Spleen (tissue), 11 donors: Measurements from ENCODE around the gene DNAH17. TPM values are rescaled to one million over a fixed set of nuclear protein-coding genes. Genes with fewer than 3 reads are reported as not detected.

ENCODE experiments used
- DNase-seq: peaks from one replicate; pipeline ENCODE4 v3.0.0-alpha.2; 2020
- H3K27ac ChIP-seq, 8 donors: fragments of 200-600 bp; sonication (generic) in 7 of 8; 1 replicate in 4 of 8; 2 replicates in 4 of 8; pipeline versions ENCODE4 v1.5.0 to v1.8.0; 2016 to 2021; ENCODE audit warnings: inconsistent platforms in 4 of 8, mild to moderate bottlenecking in 4 of 8, moderate library complexity in 1 of 8
- H3K27me3 ChIP-seq, 7 donors: fragments of 200-600 bp; sonication (generic) in 6 of 7; replicated peaks in 1 of 7; 1 replicate in 4 of 7; 2 replicates in 3 of 7; pipeline versions ENCODE4 v1.5.0 to v1.8.0; 2016 to 2021; ENCODE audit warnings: inconsistent platforms in 3 of 7, mild to moderate bottlenecking in 1 of 7
- H3K36me3 ChIP-seq, 6 donors: fragments of 200-600 bp; sonication (generic) in 5 of 6; 1 replicate in 4 of 6; 2 replicates in 2 of 6; pipeline versions ENCODE4 v1.5.0 to v1.8.0; 2016 to 2021; ENCODE audit warnings: inconsistent platforms in 2 of 6
- H3K4me1 ChIP-seq, 6 donors: fragments of 200-600 bp; sonication (generic) in 5 of 6; 1 replicate in 3 of 6; 2 replicates in 3 of 6; pipeline versions ENCODE4 v1.5.0 to v1.8.0; 2016 to 2021; ENCODE audit warnings: inconsistent platforms in 3 of 6
- H3K4me3 ChIP-seq, 8 donors: fragments of 200-600 bp; sonication (generic) in 7 of 8; 1 replicate in 4 of 8; 2 replicates in 4 of 8; pipeline versions ENCODE4 v1.5.0 to v1.8.0; 2016 to 2021; ENCODE audit warnings: inconsistent platforms in 4 of 8, mild to moderate bottlenecking in 4 of 8, moderate library complexity in 2 of 8
- H3K9me3 ChIP-seq, 8 donors: fragments of 200-600 bp; sonication (generic) in 7 of 8; 1 replicate in 4 of 8; 2 replicates in 4 of 8; pipeline versions ENCODE4 v1.5.0 to v1.8.0; 2016 to 2021; ENCODE audit warnings: inconsistent platforms in 4 of 8
- CTCF ChIP-seq, 11 experiments: fragments of 200-600 bp in 7 of 11; fragments of 450-650 bp in 4 of 11; sonication (generic) in 4 of 11; IDR thresholded peaks in 8 of 11; conservative IDR thresholded peaks in 3 of 11; 1 replicate in 7 of 11; 2 replicates in 4 of 11; pipeline versions ENCODE4 v1.4.0 to v1.8.0; 2016 to 2021; ENCODE audit warnings: antibody characterized with exemption in 11 of 11, inconsistent platforms in 4 of 11, mild to moderate bottlenecking in 1 of 11
- POLR2A ChIP-seq, 3 donors: fragments of 450-650 bp; IDR thresholded peaks; one replicate each; pipeline ENCODE4 v1.5.1; 2017; ENCODE audit warnings: antibody characterized with exemption in 3 of 3, mild to moderate bottlenecking in 1 of 3
- POLR2AphosphoS5 ChIP-seq, 3 donors: sonication (generic); formaldehyde crosslinking; IDR thresholded peaks; one replicate each; pipeline ENCODE4 v1.5.1; 2017; ENCODE audit warnings: antibody characterized with exemption in 3 of 3
- WGBS, 5 donors: extraction: QIAGEN DNeasy Blood & Tissue Kit in 3 of 5; methylation state at CpG; one replicate each; pipeline versions ENCODE4 v1.1.5 to v1.1.7; 2013 to 2018; 5-methylcytosine and 5-hydroxymethylcytosine counted together
- intact Hi-C: fragments of 100-400 bp; cut with DNase I; formaldehyde crosslinking; loops from one replicate; pipeline ENCODE4 v1.15.0; 2023; ENCODE audit warnings: low total_unique reads
- polyA plus RNA-seq, 3 donors: library from polyadenylated mRNA; stranded (reverse); fragments of 200-250 nt; gene quantifications; one replicate each; pipeline ENCODE4 v1.2.1, GENCODE V29; 2013
- total RNA-seq, 7 donors: library from RNA; depleted of rRNA in 3 of 7; stranded (reverse); fragments of >200 nt in 3 of 7; fragmentation: NEBNext Ultra II Directional in 4 of 7; extraction: Animal tissue kit (Norgen Biotek cat#: 25700) in 4 of 7; gene quantifications; one replicate each; pipeline versions ENCODE4 v1.1.0 to v1.2.1, GENCODE V29; 2016 to 2021
- donor health status: healthy with polysubstance abuse.
- donor health status: DM: no; HTN: no; CAD: no; lungs with moderate emphysema.
- donor health status: DM: no; HTN: no; CAD: no.
- donor health status: Bipolar disorder and iron deficiency.
- donor health status: healthy.
- donor health status: DM: no; HTN: no; CAD: no.
- donor health status: DM: yes; HTN: yes; CAD: no.

The DNAH17 gene
- total and polyA plus RNA-seq, 10 donors = 0.06 to 1.0 (median 0.72) TPM; not detected in 1

- Histone ChIP-seq H3K4me1 (no peaks in the 10 kb centered on the region), H3K9me3 (no peaks in the 10 kb centered on the region), H3K36me3 (no peaks in the 10 kb centered on the region), H3K4me3 (no peak overlapping the region), H3K27ac (no peak overlapping the region), H3K27me3 (no peaks in the 10 kb centered on the region)
- DNase-seq = peak; percentile 57
- 81 to 93% (median 86%) methylated on average over 18 to 23 of the region's 23 CpGs for WGBS, 5 donors
- TF ChIP-seq POLR2AphosphoS5 (IDR thresholded peaks at IDR 0.05) (no peak), CTCF (IDR thresholded peaks at IDR 0.05 in 8 of 11, conservative IDR thresholded peaks at IDR 0.05 in 3 of 11) (no peak), POLR2A (IDR thresholded peaks at IDR 0.05) (no peak)
- intact Hi-C loops = no loop called here
Observed at GRCh38 chr17:78524870-78525510, 52.2 kb downstream of the DNAH17 start.

- no peaks in the 10 kb centered on the region for H3K27me3 ChIP-seq
- H3K4me1 ChIP-seq = no peaks in the 10 kb centered on the region
- no peaks in the 10 kb centered on the region for H3K36me3 ChIP-seq
- DNase-seq = peak; percentile 41
- H3K27ac ChIP-seq = no peak overlapping the region
- H3K9me3 ChIP-seq = no peaks in the 10 kb centered on the region
- intact Hi-C loops = no loop called here
- H3K4me3 ChIP-seq = no peak overlapping the region
- WGBS, 5 donors = 84 to 94% (median 86%) methylated on average over 17 of the region's 17 CpGs
- TF ChIP-seq POLR2A (IDR thresholded peaks at IDR 0.05) (no peak), POLR2AphosphoS5 (IDR thresholded peaks at IDR 0.05) (no peak), CTCF (IDR thresholded peaks at IDR 0.05 in 8 of 11, conservative IDR thresholded peaks at IDR 0.05 in 3 of 11) (no peak)
Observed at GRCh38 chr17:78523934-78524655, 53.1 kb downstream of the DNAH17 start.

GRCh38 chr17:78522031-78522809 is 55.0 kb downstream of the DNAH17 start:
- Histone ChIP-seq H3K27me3 (no peaks in the 10 kb centered on the region), H3K4me3 (no peak overlapping the region), H3K36me3 (no peaks in the 10 kb centered on the region), H3K27ac (no peak overlapping the region), H3K9me3 (no peaks in the 10 kb centered on the region), H3K4me1 (no peaks in the 10 kb centered on the region)
- peak; percentile 31 for DNase-seq
- intact Hi-C loops = no loop called here
- 88 to 93% (median 91%) methylated on average over 16 of the region's 16 CpGs for WGBS, 5 donors
- TF ChIP-seq CTCF (IDR thresholded peaks at IDR 0.05 in 8 of 11, conservative IDR thresholded peaks at IDR 0.05 in 3 of 11) = no peak
- TF ChIP-seq POLR2AphosphoS5 (IDR thresholded peaks at IDR 0.05) = no peak
- TF ChIP-seq POLR2A (IDR thresholded peaks at IDR 0.05) = no peak

- no peaks in the 10 kb centered on the region for H3K9me3 ChIP-seq
- 69 to 85% (median 75%) methylated on average over 2 of the region's 2 CpGs for WGBS, 5 donors
- intact Hi-C loops = no loop called here
- H3K27me3 ChIP-seq = no peaks in the 10 kb centered on the region
- H3K4me1 ChIP-seq = no peaks in the 10 kb centered on the region
- no peak overlapping the region for H3K4me3 ChIP-seq
- H3K27ac ChIP-seq = no peak overlapping the region
- TF ChIP-seq POLR2A (IDR thresholded peaks at IDR 0.05) = no peak
- no peak for TF ChIP-seq CTCF (IDR thresholded peaks at IDR 0.05 in 8 of 11, conservative IDR thresholded peaks at IDR 0.05 in 3 of 11)
- no peak for TF ChIP-seq POLR2AphosphoS5 (IDR thresholded peaks at IDR 0.05)
- no peaks in the 10 kb centered on the region for H3K36me3 ChIP-seq
- peak; percentile 6 for DNase-seq
Observed at GRCh38 chr17:78517421-78517820, 59.8 kb downstream of the DNAH17 start.
